Suppressor macrophage (primary cell): Measurements from ENCODE around the gene SHE.

Experiments
- DNase-seq, 4 experiments: peaks; one replicate each; pipeline ENCODE4 v3.0.0-alpha.2; 2020 to 2022

The SHE gene

DNA sequence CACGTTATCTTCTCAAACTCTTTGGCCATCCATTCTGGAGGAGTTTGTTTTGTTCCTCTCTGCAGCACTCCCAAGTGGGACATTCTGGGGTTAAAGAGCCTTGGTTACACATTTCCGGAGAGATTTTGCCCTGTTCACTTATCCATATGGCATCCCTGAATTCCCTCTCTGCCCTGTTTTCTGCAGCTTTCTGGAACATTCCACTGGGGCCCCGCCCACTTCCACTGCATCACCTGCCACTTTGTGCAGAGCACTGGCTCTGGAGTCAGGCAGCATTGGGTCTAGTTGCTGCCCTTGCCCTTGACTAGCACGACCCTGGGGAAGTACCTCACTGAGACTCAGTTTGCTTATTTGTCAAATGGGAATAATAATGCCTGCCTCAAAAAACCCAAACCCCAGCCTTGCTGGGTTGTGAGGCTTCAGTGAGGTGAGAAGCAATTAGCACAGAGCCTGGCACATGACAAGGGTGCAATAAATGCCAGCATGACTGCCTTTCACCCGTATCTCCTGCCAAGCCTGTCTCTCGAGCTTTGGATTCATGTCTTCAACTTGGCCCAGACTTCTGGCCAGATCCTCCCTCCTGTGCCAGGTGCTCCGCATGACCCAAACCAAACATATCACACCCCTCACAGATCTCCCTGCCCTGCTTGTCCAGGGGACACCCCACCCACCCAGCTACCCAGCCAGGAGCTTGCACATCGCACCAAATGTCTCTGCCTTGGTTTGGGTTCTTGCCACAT lies 58.8 kb downstream of the SHE start:
- no peak for DNase-seq

DNA sequence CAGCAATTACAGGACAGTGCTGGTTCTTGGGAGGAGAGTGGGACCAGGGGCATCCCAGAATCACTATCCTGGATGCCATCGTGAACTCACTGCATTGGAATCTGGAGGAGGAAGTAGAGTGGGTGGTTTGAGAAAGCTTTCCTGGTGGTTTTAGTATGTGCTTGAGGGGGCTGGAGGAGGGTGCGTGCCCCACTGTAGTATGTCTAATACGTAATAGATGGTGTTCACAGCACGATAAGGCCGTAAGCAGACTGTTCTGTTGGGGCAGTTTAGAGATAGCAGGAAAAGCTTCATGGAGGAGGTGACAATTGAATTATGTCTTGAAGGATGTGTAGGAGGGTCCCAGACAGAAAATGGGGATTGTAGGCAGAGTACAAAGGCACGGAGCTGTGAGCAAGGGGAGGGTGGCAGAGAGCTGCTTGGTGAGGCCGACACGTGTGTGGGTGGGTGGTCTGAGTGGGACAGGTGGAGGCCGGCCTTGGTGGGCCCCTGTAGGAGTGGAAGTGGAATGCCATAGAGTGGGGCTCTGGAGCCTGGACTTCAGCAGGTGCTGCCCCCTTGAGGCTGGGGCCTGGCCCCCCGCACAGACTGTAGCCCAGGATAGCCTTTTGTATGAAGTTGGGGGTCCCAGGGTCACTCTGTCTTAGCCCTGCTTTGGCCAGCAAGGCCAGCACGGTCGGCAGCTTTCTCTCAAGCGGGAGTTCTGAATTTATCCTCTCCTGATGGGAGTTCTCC lies 60.0 kb downstream of the SHE start:
- peak; percentile 34 to 54 (median 50) for DNase-seq

DNA sequence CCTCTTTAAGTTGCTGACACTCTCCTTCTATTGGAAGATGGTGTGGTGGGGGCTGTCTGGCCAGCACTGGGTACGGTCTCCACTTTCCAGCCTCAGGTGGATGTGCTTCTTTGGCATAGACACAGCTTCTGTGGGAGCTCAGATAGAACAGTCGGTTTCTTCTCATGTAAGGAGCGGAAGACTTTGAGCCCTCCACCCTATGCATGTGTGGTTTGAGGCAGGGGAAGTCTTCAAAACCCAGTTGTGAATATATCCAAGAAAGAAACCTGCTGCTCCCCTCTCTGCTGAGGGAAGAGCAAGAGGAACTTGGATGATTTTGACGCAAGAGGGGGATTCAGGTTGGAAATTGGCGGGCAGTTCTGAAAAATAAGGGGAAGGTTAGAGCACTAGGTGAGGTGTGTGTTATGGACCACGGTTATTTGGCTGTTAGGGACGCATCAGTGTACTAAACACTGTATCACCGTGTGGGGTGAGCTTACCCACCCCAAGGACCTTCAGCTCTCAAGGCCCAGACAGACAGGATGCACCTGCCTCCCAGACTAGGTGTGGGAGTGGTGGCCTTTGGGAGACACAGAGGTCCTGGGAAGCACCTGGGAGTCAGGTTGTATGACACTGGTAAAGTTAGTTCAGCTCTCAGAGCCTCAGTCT lies 60.8 kb downstream of the SHE start:
- DNase-seq, result no peak

DNA sequence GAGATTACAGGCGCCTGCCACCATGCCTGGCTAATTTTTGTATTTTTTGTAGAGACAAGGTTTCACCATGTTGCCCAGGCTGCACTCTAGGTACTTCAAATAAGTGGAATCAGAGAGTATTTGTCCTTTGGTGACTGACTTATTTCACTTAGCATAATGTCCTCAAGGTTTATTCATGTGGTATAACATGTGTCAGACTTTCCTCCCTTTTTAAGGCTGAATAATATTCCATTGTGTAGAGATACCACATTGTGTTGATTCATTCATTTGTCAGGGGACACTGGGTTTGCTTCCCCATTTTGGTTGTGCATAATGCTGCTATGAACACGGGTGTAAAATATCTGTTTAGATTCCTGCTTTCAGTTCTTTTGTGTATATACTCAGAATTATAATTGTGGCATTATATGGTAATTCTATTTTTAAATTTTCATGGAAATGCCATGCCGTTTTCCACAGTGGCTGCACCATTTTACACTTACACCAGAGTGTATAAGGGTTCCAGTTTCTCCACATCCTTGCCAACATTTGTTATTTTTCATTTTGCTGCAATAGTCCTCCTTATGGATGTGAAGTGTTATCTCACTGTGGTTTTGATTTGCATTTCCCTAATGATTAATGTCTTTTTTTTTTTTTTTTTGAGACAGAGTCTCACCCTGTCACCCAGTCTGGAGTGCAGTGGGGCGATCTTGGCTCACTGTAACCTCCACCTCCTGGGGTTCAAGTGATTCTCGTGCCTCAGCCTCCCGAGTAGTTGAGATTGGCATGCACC lies 62.0 kb downstream of the SHE start:
- peak; percentile 37 to 70 (median 50) for DNase-seq

DNA sequence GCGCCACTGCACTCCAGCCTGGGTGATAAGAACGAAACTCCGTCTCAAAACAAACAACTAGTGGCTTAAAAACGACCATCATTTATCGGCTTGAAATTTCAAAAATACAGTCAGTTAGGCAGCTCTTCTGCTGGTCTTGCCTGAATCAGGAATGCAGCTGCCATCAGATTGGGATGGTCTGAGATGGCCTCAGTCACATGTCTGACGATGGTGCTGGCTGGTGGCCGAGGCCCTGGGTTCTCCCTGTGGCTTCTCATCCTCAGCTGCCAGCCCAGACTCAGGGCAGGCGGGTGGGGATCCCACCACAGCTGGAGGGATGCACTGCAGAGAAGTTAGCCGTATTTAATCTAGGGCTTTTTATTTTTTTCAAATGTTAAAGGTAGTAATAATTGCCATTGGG lies 65.8 kb downstream of the SHE start:
- DNase-seq, result no peak

DNA sequence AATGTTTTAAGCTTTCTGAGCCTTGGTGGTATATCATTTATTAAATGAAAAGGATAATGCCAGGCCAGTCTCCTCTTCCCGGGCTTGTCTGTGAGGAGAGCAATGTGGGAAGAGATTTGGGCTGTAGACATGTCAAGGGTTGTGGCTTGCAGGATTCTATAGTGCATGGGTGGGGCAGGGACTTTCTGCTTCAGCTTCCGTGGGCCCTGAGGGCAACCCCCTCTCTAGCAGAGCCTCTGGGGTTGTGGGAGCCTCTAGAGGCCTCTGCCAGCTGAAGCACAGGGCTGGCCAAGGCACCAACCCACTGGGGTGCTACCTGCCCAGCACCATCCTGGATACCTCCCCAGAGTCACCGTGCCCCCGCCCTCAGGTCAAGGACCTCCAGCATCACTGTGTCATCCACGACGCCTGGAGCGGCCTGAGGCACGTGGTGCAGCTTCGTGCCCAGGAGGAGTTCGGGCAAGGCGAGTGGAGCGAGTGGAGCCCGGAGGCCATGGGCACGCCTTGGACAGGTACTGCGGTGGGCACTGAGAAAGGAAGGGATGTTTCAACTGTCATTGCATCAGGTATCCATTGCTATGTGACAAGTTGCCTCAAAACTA lies 66.5 kb downstream of the SHE start:
- DNase-seq, result no peak

DNA sequence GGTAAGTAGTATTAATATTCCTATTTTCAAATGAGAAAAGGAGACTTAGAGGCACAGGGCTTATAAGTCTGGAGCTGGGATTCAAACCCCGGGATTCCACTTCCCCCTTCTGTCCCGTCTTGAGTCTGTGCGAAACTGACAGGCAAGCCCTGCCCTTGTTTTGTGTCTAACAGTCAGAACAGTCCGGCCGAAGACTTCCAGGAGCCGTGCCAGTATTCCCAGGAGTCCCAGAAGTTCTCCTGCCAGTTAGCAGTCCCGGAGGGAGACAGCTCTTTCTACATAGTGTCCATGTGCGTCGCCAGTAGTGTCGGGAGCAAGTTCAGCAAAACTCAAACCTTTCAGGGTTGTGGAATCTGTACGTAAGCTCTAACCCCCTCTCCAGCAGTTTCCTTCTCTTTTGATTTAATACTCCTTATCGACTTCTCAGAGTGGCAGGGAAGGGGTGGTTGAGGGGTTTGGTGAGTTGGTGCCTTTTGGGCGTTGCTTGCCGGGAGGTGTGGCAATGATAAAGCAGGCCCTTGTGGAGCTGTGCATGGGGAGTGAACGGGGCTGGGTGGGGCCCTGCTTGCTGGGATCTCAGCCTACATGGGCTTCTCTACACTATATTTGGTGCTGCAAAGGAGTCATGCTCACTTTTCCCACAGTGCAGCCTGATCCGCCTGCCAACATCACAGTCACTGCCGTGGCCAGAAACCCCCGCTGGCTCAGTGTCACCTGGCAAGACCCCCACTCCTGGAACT lies 67.7 kb downstream of the SHE start:
- DNase-seq, result no peak

DNA sequence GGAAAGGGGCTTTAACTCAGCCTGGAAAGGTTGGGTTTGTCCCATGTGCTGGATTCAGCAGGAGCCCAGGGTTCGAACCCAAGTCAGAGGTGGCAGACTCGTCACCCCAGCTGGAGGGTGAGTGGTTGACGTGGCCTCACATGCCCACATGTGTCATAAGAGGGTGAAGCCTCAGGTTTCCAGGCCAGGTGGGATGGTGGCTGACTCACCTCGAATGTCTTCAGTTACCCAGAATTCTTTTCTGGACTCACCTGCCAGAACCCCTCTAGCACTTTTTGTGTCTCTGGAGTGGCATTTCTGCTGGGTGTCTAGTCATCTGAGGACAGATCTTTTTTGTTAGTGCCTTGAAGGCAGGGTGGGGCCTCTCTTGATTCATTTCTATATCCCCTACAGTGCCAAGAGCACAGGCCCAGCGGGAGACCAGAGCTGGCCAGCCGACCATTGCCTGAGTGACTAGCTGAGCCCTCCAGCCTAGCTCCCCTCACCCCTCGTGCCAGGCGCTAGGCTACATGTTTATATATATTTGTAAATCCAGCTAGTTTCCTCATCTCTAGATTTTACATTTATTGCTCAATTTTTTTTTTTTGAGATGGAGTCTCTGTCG lies 68.9 kb downstream of the SHE start:
- DNase-seq, result peak; percentile 27 to 55 (median 54)

DNA sequence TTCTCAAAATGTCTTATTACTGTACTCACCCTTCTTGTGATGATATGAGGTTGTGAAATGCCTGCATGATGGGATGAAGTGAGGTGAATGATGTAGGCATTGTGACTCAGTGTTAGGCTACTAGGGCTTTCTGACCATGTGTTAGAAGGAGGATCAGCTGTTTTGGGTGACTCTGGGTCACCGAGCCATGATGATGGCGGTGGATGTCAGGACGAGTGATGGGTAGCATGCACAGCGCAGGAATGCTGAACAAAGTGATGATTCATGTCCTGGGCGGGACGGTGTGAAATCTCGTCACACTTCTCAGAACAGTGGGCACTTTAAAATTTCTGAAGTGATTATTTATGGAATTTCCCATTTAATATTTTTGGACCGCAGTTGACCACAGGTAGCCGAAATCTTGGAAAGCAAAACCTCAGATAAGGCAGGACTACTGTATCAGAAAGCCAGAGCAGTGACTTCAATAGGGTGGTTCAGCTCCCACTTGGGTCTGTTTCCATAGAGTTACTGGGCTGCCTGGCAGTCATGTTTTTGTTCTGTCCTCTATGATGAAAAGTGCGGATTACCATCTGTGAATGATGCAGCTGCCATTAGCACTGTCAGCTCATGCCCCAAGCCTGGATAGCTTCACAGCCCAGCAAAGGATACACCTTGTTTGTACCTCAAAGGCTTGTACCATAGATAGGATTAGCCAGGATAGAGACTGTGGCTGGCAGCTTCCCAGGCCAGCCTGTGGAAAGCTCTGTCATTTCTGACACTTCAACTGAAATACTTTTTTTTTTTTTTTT lies 70.4 kb downstream of the SHE start:
- DNase-seq, result peak; percentile 92 to 98 (median 93)

DNA sequence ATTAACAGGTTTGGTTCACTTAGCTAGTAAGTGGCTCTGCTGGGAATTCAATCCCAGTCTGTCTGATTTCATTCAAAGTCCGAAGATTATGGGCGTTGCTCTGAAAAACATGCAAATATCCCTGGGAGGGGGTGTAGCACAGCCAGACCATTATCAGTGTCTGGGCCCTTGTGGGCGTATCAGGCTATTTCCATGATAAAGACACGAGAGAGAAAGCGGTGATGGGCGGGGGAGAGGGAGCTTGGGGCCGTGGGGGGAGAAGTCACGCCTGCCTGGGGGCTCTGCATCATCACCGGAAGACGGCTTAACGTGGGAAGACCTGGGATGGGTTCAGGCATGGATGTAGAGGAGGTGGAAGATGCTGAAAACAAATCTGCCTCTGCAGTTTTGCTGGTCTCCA lies 71.3 kb downstream of the SHE start:
- no peak for DNase-seq

DNA sequence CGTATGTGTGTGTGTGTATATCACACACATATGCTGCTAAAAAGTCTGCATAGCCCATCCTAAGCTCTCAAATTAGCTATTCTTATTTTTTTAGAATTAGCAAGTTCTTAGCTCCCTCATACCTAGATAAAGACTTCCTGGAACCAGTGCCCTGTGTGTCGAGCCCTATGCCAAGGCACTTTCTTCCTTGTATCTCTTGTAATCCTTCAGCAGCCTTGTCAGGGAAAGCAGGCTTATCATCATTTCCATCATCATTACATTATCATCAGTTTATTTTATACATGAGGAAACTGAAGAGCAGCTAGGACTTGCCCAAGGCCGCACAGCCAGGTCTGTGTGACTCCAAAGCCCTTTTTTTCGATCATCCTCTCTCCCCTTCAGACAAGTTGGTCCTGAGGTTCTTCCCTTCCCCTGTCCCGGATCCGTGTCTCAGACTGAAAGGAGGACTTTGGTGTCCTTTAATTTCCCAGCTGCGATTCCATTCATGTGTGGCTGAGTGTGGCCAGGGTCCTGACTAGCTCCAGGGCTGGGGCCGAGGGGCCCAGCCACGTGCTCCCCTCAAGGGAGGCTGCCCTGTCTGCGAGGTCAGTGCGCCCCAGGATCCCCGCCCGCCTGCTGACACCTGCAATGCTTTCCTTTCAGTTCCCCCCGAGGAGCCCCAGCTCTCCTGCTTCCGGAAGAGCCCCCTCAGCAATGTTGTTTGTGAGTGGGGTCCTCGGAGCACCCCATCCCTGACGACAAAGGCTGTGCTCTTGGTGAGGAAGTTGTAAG lies 72.2 kb downstream of the SHE start:
- no peak for DNase-seq
